GM19395 (cell line): ENCODE measurements around the gene VAV1.
A peak's percentile ranks its signal among the peaks of the same experiment; 100 is the strongest.
"Not testable (repeated sequence)": the region's sequence is repeated elsewhere in the genome, so short reads cannot be mapped to it uniquely, and the experiment has no call there.

Experiments
- ATAC-seq: cut with Tn5 transposase; IDR thresholded peaks from one replicate; pipeline ENCODE4 v1.9.1; 2021; ENCODE audit warnings: mild to moderate bottlenecking, moderate library complexity; ENCODE audit not compliant: unreplicated experiment

VAV1 gene

GRCh38 chr19:6779206-6779605 is 6.7 kb downstream of the VAV1 start:
- ATAC-seq: no peak

GRCh38 chr19:6787393-6787792 is 14.9 kb downstream of the VAV1 start:
- ATAC-seq: no peak

- no peak for ATAC-seq
Measured at GRCh38 chr19:6788896-6789295, 16.4 kb downstream of the VAV1 start.

GRCh38 chr19:6790194-6791128 is 18.0 kb downstream of the VAV1 start:
- ATAC-seq: no peak

GRCh38 chr19:6791237-6791636 is 18.7 kb downstream of the VAV1 start:
- no peak for ATAC-seq

- no peak for ATAC-seq
Measured at GRCh38 chr19:6793411-6793810, 20.9 kb downstream of the VAV1 start.

- no peak for ATAC-seq
Measured at GRCh38 chr19:6793973-6794372, 21.5 kb downstream of the VAV1 start.

GRCh38 chr19:6794686-6795431 is 22.4 kb downstream of the VAV1 start:
- no peak for ATAC-seq

- ATAC-seq: no peak
Measured at GRCh38 chr19:6796278-6796677, 23.8 kb downstream of the VAV1 start.

- ATAC-seq: no peak
Measured at GRCh38 chr19:6797646-6798045, 25.1 kb downstream of the VAV1 start.

- ATAC-seq: not testable (repeated sequence)
Measured at GRCh38 chr19:6800160-6800790, 27.8 kb downstream of the VAV1 start.

GRCh38 chr19:6800991-6801484 is 28.5 kb downstream of the VAV1 start:
- no peak for ATAC-seq

GRCh38 chr19:6801485-6802086 is 29.1 kb downstream of the VAV1 start:
- ATAC-seq: peak; percentile 54

- ATAC-seq: peak; percentile 51
Measured at GRCh38 chr19:6802336-6803035, 30.0 kb downstream of the VAV1 start.

- ATAC-seq: no peak
Measured at GRCh38 chr19:6803036-6803404, 30.5 kb downstream of the VAV1 start.

GRCh38 chr19:6806488-6806887 is 34.0 kb downstream of the VAV1 start:
- no peak for ATAC-seq

- no peak for ATAC-seq
Measured at GRCh38 chr19:6807291-6807690, 34.8 kb downstream of the VAV1 start.

GRCh38 chr19:6808494-6808893 is 36.0 kb downstream of the VAV1 start:
- ATAC-seq: no peak

GRCh38 chr19:6809262-6809661 is 36.8 kb downstream of the VAV1 start:
- no peak for ATAC-seq

- ATAC-seq: no peak
Measured at GRCh38 chr19:6811378-6811777, 38.9 kb downstream of the VAV1 start.
